Left lung (tissue), 10 donors: ENCODE results near the gene C11orf97. TPM values are rescaled to one million over a fixed set of nuclear protein-coding genes. Genes with fewer than 3 reads are reported as not detected.
"Not testable (repeated sequence)": the region's sequence is repeated elsewhere in the genome, so short reads cannot be mapped to it uniquely, and the experiment has no call there.

Experiments used
- ATAC-seq: fragments of 200-7000 bp; cut with Tn5 transposase; one replicate; pipeline ENCODE4 v1.9.1; 2020; ENCODE audit warnings: moderate library complexity
- DNase-seq, 4 donors: peaks; one replicate each; pipeline ENCODE4 v3.0.0-alpha.2; 2013 to 2020
- H3K27ac ChIP-seq, 2 donors: fragments of 200-600 bp; sonication (generic) in 1 of 2; one replicate each; pipeline versions ENCODE4 v1.5.0 to v1.8.0; 2020 to 2021
- H3K27me3 ChIP-seq, 2 donors: fragments of 200-600 bp; sonication (generic) in 1 of 2; one replicate each; pipeline versions ENCODE4 v1.5.0 to v1.8.0; 2020 to 2021
- H3K36me3 ChIP-seq, 2 donors: fragments of 200-600 bp; sonication (generic) in 1 of 2; one replicate each; pipeline versions ENCODE4 v1.5.0 to v1.8.0; 2020 to 2021
- H3K4me1 ChIP-seq, 2 donors: fragments of 200-600 bp; one replicate each; pipeline ENCODE4 v1.8.0; 2021
- H3K4me3 ChIP-seq, 2 donors: fragments of 200-600 bp; sonication (generic) in 1 of 2; one replicate each; pipeline versions ENCODE4 v1.5.0 to v1.8.0; 2020 to 2021; ENCODE audit warnings: mild to moderate bottlenecking in 1 of 2
- H3K9me3 ChIP-seq, 2 donors: fragments of 200-600 bp; sonication (generic) in 1 of 2; one replicate each; pipeline versions ENCODE4 v1.5.0 to v1.8.0; 2020 to 2021
- intact Hi-C, 2 donors: fragments of 100-400 bp; cut with DNase I; formaldehyde crosslinking; loops; one replicate each; pipeline versions ENCODE4 v1.11.2 to v1.14.2; 2022
- polyA plus RNA-seq, 6 donors: library from polyadenylated mRNA; unstranded; fragments of 120-200 nt; gene quantifications; one replicate each; pipeline ENCODE4 v1.2.1, GENCODE V29; 2013; ENCODE audit not compliant: insufficient read length in 6 of 6
- total RNA-seq, 2 donors: library from RNA; stranded (reverse); fragmentation: NEBNext Ultra II Directional; extraction: Animal tissue kit (Norgen Biotek cat#: 25700); gene quantifications; one replicate each; pipeline ENCODE4 v1.2.1, GENCODE V29; 2021
- TF ChIP-seq, protein P1 (sequence below), 2 donors: fragments of 200-600 bp; sonication (generic) in 1 of 2; IDR thresholded peaks; one replicate each; pipeline versions ENCODE4 v1.5.0 to v1.8.0; 2021; ENCODE audit warnings: antibody characterized with exemption in 2 of 2
- donor health status: DM: no; HTN: yes; CAD: no.
- donor health status: DM: no; HTN: no; CAD: no.

Gene C11orf97
- total and polyA plus RNA-seq, 8 donors = 0.47 to 4.1 (median 2.0) TPM; not detected in 1

DNA sequence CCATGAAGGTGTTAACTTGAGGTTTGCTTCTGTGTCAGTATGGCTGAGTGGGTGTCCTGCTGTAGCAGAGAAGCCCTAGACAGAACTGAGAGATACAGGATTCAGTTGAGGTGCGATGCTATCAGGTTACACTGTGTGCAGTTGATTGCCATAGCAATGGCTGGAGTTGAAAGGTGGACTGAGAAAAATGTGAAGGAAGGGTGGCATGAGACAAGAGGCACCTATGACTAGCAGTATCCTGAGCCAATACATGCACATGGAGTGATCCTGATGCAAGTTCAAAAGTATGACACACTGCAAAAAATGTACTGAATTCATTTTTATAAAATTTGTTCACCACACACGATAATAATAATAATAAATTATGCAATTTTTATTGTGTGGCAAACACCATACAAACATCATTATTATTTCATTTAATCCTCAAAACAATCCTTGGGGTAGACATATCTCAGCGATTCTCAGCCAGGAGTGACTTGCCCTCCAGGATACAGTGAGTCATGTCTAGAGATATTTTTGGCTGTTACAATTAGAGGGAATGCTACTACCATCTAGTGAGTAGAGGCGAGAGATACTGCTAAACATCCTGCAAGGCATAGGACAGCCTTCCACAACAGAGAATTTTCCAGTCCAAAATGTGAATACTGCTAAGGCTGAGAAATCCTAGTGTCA, 51.1 kb downstream of the C11orf97 start:
- no peak overlapping the region for H3K27ac ChIP-seq
- intact Hi-C loops = no loop called here
- no peaks in the 10 kb centered on the region for H3K36me3 ChIP-seq
- H3K4me1 ChIP-seq = peaks cover 0 to 22% of the 10 kb centered on the region in 2 donors
- no peak for DNase-seq
- H3K27me3 ChIP-seq = no peaks in the 10 kb centered on the region
- TF ChIP-seq, protein P1, sequence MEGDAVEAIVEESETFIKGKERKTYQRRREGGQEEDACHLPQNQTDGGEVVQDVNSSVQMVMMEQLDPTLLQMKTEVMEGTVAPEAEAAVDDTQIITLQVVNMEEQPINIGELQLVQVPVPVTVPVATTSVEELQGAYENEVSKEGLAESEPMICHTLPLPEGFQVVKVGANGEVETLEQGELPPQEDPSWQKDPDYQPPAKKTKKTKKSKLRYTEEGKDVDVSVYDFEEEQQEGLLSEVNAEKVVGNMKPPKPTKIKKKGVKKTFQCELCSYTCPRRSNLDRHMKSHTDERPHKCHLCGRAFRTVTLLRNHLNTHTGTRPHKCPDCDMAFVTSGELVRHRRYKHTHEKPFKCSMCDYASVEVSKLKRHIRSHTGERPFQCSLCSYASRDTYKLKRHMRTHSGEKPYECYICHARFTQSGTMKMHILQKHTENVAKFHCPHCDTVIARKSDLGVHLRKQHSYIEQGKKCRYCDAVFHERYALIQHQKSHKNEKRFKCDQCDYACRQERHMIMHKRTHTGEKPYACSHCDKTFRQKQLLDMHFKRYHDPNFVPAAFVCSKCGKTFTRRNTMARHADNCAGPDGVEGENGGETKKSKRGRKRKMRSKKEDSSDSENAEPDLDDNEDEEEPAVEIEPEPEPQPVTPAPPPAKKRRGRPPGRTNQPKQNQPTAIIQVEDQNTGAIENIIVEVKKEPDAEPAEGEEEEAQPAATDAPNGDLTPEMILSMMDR (IDR thresholded peaks at IDR 0.05) = no peak
- no peaks in the 10 kb centered on the region for H3K9me3 ChIP-seq
- H3K4me3 ChIP-seq = no peak overlapping the region
- ATAC-seq = peak; percentile 82

DNA sequence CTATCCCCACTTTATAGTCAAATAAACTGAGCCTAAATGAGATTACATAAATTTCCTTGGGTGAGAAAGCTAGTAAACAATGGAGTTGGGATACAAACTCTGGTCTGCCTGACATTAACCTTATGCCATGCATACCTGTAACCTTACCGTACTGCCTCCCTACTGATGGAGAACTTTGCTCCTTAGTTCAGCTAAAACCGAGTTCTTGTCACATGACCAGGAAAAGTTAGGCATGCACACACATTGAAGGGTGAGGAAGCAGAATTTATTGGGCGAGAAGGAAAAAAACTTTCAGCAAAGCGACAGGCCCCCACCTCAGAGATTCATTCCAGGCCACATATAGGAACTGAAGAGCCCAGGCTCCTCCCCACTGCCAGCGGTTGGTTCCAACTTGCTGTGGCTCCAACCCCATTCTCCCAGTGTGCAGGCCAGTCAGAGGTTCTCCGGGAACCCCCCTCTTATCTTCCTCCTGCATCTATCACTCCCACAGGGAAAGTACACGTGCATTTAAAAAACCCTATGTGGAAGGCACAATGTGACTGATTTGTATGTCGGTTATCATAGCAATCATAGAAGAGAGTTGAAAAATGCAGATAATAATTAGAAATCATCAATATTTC, 51.7 kb downstream of the C11orf97 start:
- Histone ChIP-seq H3K27me3 (no peaks in the 10 kb centered on the region), H3K27ac (no peak overlapping the region), H3K36me3 (no peaks in the 10 kb centered on the region), H3K4me3 (no peak overlapping the region), H3K4me1 (peaks cover 0 to 19% of the 10 kb centered on the region in 2 donors), H3K9me3 (no peaks in the 10 kb centered on the region)
- intact Hi-C loops = no loop called here
- TF ChIP-seq, protein P1 (IDR thresholded peaks at IDR 0.05) = no peak
- ATAC-seq = no peak
- DNase-seq = no peak

- DNase-seq (peak in 1 of 4 donors; percentile 63), ATAC-seq (no peak)
Measured at GRCh38 chr11:94567181-94567670, 55.0 kb downstream of the C11orf97 start, which contains the start of gene PIWIL4. TSS of gene PIWIL4 (plus strand) at chr11:94567368. CDS start at chr11:94567519, 151 bp downstream.

DNA sequence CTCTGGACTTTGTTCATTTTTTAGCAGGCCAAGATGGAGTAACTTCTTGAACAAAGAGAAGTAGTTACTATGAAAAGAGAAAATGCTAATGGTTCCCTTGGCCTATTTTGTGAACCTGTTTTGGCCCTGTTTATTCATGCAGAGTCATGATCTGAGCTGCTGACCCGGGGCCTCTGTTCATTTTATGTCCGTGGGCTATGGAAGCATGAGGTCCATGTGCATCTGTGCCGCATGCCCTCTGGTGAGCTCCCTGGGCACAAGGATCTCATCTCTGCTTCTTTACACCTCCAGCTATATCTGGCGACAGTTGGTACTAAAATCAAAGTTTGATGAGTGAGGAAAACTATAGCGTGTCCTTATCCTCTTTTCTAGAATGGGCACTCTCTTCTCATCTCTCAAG, 55.9 kb downstream of the C11orf97 start:
- no peaks in the 10 kb centered on the region for H3K9me3 ChIP-seq
- ATAC-seq = no peak
- DNase-seq = no peak
- peaks cover 0 to 10% of the 10 kb centered on the region in 2 donors for H3K4me1 ChIP-seq
- intact Hi-C loops = no loop called here
- TF ChIP-seq, protein P1 (IDR thresholded peaks at IDR 0.05) = no peak
- H3K27me3 ChIP-seq = no peaks in the 10 kb centered on the region
- no peaks in the 10 kb centered on the region for H3K36me3 ChIP-seq
- no peak overlapping the region for H3K4me3 ChIP-seq
- H3K27ac ChIP-seq = no peak overlapping the region

More at GRCh38 chr11:94567181-94567670, 55.0 kb downstream of the C11orf97 start, which contains the start of gene PIWIL4:
- Histone ChIP-seq H3K27ac (no peak within 1 kb of the TSS), H3K9me3 (no peaks in the 10 kb centered on the region), H3K4me1 (peaks cover 0 to 8% of the 10 kb centered on the region in 2 donors), H3K27me3 (no peaks in the 10 kb centered on the region), H3K36me3 (no peaks in the 10 kb centered on the region), H3K4me3 (no peak within 1 kb of the TSS)
- intact Hi-C loops = no loop called here
- TF ChIP-seq, protein P1 (IDR thresholded peaks at IDR 0.05) = no peak

GRCh38 chr11:94568717-94569116, 56.5 kb downstream of the C11orf97 start:
- TF ChIP-seq, protein P1 (IDR thresholded peaks at IDR 0.05) = no peak
- ATAC-seq (no peak), DNase-seq (no peak)
- Histone ChIP-seq H3K36me3 (no peaks in the 10 kb centered on the region), H3K9me3 (no peaks in the 10 kb centered on the region), H3K27ac (no peak overlapping the region), H3K27me3 (no peaks in the 10 kb centered on the region), H3K4me3 (no peak overlapping the region), H3K4me1 (peaks cover 0 to 8% of the 10 kb centered on the region in 2 donors)
- intact Hi-C loops = no loop called here

DNA sequence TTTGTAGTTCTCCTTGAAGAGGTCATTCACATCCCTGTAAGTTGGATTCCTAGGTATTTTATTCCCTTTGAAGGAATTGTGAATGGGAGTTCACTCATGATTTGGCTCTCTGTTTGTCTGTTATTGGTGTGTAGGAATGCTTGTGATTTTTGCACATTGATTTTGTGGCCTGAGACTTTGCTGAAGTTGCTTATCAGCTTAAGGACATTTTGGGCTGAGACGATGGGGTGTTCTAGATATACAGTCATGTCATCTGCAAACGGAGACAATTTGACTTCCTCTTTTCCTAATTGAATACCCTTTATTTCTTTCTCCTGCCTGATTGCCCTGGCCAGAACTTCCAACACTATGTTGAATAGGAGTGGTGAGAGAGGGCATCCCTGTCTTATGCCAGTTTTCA, 60.7 kb downstream of the C11orf97 start:
- intact Hi-C loops, H3K9me3 ChIP-seq, ATAC-seq: not testable (repeated sequence)

More for the DNA sequence above, 60.7 kb downstream of the C11orf97 start:
- H3K36me3 ChIP-seq, H3K27me3 ChIP-seq, H3K4me3 ChIP-seq, DNase-seq, H3K27ac ChIP-seq: not testable (repeated sequence)
- H3K4me1 ChIP-seq = peaks cover 7 to 24% of the 10 kb centered on the region in 2 donors
